H9 (cell line): ENCODE data around the gene CPLANE1. TPM values are rescaled to one million over a fixed set of nuclear protein-coding genes. Genes with fewer than 3 reads are reported as not detected.

Experiments
- DNase-seq: peaks from one replicate; pipeline ENCODE4 v3.0.0-alpha.2; 2017
- H2AFZ ChIP-seq: one replicate; pipeline ENCODE4 v1.6.1; 2013; ENCODE audit warnings: mild to moderate bottlenecking, low read length, control low read depth, moderate library complexity
- H2AK5ac ChIP-seq: 2 replicates; pipeline ENCODE4 v1.6.1; 2013; ENCODE audit warnings: low read length, control low read depth, mixed read lengths; ENCODE audit not compliant: insufficient read length
- H2BK120ac ChIP-seq: one replicate; pipeline ENCODE4 v1.6.1; 2013; ENCODE audit warnings: low read depth, mild to moderate bottlenecking, low read length, control low read depth, inconsistent platforms; ENCODE audit not compliant: poor library complexity, severe bottlenecking
- H2BK12ac ChIP-seq: 2 replicates; pipeline ENCODE4 v1.6.1; 2013; ENCODE audit warnings: low read length, control low read depth, mixed read lengths, low read depth; ENCODE audit not compliant: insufficient read length
- H2BK15ac ChIP-seq: 2 replicates; pipeline ENCODE4 v1.6.1; 2013; ENCODE audit warnings: low read depth, low read length, control low read depth
- H2BK20ac ChIP-seq: one replicate; pipeline ENCODE4 v1.6.1; 2013; ENCODE audit warnings: low read depth, mild to moderate bottlenecking, low read length, control low read depth, inconsistent platforms; ENCODE audit not compliant: poor library complexity, severe bottlenecking
- H2BK5ac ChIP-seq: 2 replicates; pipeline ENCODE4 v1.6.1; 2013; ENCODE audit warnings: low read length, control low read depth, mixed read lengths; ENCODE audit not compliant: insufficient read length
- H3K14ac ChIP-seq: 2 replicates; pipeline ENCODE4 v1.6.1; 2013; ENCODE audit warnings: low read length, control low read depth; ENCODE audit not compliant: insufficient read depth
- H3K18ac ChIP-seq: 2 replicates; pipeline ENCODE4 v1.6.1; 2013; ENCODE audit warnings: low read depth, mild to moderate bottlenecking, mixed read lengths, low read length, control low read depth; ENCODE audit not compliant: insufficient read length
- H3K23ac ChIP-seq: 2 replicates; pipeline ENCODE4 v1.6.1; 2013; ENCODE audit warnings: low read length, control low read depth, mixed read lengths, low read depth; ENCODE audit not compliant: insufficient read length
- H3K23me2 ChIP-seq: 2 replicates; pipeline ENCODE4 v1.6.1; 2013; ENCODE audit warnings: low read depth, mild to moderate bottlenecking, mixed read lengths, low read length, control low read depth; ENCODE audit not compliant: insufficient read length, poor library complexity, severe bottlenecking
- H3K27ac ChIP-seq: 2 replicates; pipeline ENCODE4 v1.5.1; 2013; ENCODE audit warnings: low read length, control low read depth, mixed read lengths, low read depth; ENCODE audit not compliant: insufficient read length
- H3K27me3 ChIP-seq: 2 replicates; pipeline ENCODE4 v1.6.1; 2013; ENCODE audit warnings: low read length, control low read depth, inconsistent platforms; ENCODE audit not compliant: insufficient read depth
- H3K4ac ChIP-seq: 2 replicates; pipeline ENCODE4 v1.6.1; 2013; ENCODE audit warnings: low read depth, mild to moderate bottlenecking, control low read depth, inconsistent platforms, low read length, moderate library complexity
- H3K4me1 ChIP-seq: 2 replicates; pipeline ENCODE4 v1.6.1; 2013; ENCODE audit warnings: low read length, control low read depth, inconsistent platforms; ENCODE audit not compliant: insufficient read depth
- H3K4me2 ChIP-seq: 2 replicates; pipeline ENCODE4 v1.6.1; 2013; ENCODE audit warnings: low read length, control low read depth, mixed read lengths; ENCODE audit not compliant: insufficient read length, insufficient read depth
- H3K56ac ChIP-seq: 2 replicates; pipeline ENCODE4 v1.6.1; 2013; ENCODE audit warnings: low read depth, mild to moderate bottlenecking, mixed read lengths, low read length, control low read depth; ENCODE audit not compliant: insufficient read length
- H3K79me1 ChIP-seq: 2 replicates; pipeline ENCODE4 v1.6.1; 2013; ENCODE audit warnings: low read depth, mild to moderate bottlenecking, moderate library complexity, low read length, control low read depth, inconsistent platforms; ENCODE audit not compliant: insufficient read depth, poor library complexity, severe bottlenecking
- H3K79me2 ChIP-seq: 2 replicates; pipeline ENCODE4 v1.6.1; 2013; ENCODE audit warnings: low read length, control low read depth, inconsistent platforms; ENCODE audit not compliant: insufficient read depth
- H3K9ac ChIP-seq: 2 replicates; pipeline ENCODE4 v1.6.1; 2013; ENCODE audit warnings: low read length, control low read depth, mixed read lengths; ENCODE audit not compliant: insufficient read length; ENCODE audit errors: extremely low read depth
- H3K9me3 ChIP-seq: one replicate; pipeline ENCODE4 v1.6.1; 2013; ENCODE audit warnings: low read depth, low read length, inconsistent platforms; ENCODE audit not compliant: control insufficient read depth
- H3T11ph ChIP-seq: one replicate; pipeline ENCODE4 v1.6.1; 2013; ENCODE audit warnings: mild to moderate bottlenecking, low read length, control low read depth, inconsistent platforms
- H4K20me1 ChIP-seq: one replicate; pipeline ENCODE4 v1.6.1; 2013; ENCODE audit not compliant: control insufficient read depth, insufficient read length, insufficient read depth
- H4K5ac ChIP-seq: 2 replicates; pipeline ENCODE4 v1.6.1; 2013; ENCODE audit warnings: low read depth, mild to moderate bottlenecking, mixed read lengths, low read length, control low read depth; ENCODE audit not compliant: insufficient read length
- H4K8ac ChIP-seq: replicated peaks from 2 replicates; pipeline ENCODE4 v1.6.1; 2013; ENCODE audit warnings: low read length, control low read depth, mixed read lengths, low read depth; ENCODE audit not compliant: insufficient read length
- H4K91ac ChIP-seq: 2 replicates; pipeline ENCODE4 v1.6.1; 2013; ENCODE audit warnings: low read depth, mild to moderate bottlenecking, moderate library complexity, mixed read lengths, low read length, control low read depth; ENCODE audit not compliant: insufficient read length
- H3K27ac Mint-ChIP-seq, 3 experiments: 2 replicates in 2 of 3; 3 replicates in 1 of 3; pipeline ENCODE4 v1.8.0; 2020 to 2021; ENCODE audit warnings: mixed read lengths in 3 of 3, mild to moderate bottlenecking in 1 of 3, moderate library complexity in 1 of 3
- H3K27me3 Mint-ChIP-seq: 2 replicates; pipeline ENCODE4 v1.8.0; 2021; ENCODE audit warnings: low read depth, mild to moderate bottlenecking, moderate library complexity, mixed read lengths
- H3K36me3 Mint-ChIP-seq, 3 experiments: 2 replicates in 2 of 3; 3 replicates in 1 of 3; pipeline ENCODE4 v1.8.0; 2020 to 2021; ENCODE audit warnings: low read depth in 3 of 3, mixed read lengths in 3 of 3; ENCODE audit not compliant: insufficient read depth in 1 of 3
- H3K4me1 Mint-ChIP-seq, 2 experiments: 2 replicates each; pipeline ENCODE4 v1.8.0; 2020; ENCODE audit warnings: mixed read lengths in 2 of 2
- H3K4me3 Mint-ChIP-seq, 2 experiments: 2 replicates in 1 of 2; 3 replicates in 1 of 2; pipeline ENCODE4 v1.8.0; 2020 to 2021; ENCODE audit warnings: mild to moderate bottlenecking in 2 of 2, mixed read lengths in 2 of 2, moderate library complexity in 1 of 2
- H3K9me3 Mint-ChIP-seq, 2 experiments: 2 replicates in 1 of 2; 3 replicates in 1 of 2; pipeline ENCODE4 v1.8.0; 2020; ENCODE audit warnings: mild to moderate bottlenecking in 2 of 2, mixed read lengths in 2 of 2, moderate library complexity in 1 of 2
- WGBS: extraction: QIAGEN DNeasy Blood & Tissue Kit; methylation state at CpG from one replicate; pipeline ENCODE4 v1.1.7; 2013; ENCODE audit warnings: missing lambda C conversion rate, low lambda C conversion rate, mixed read lengths; ENCODE audit not compliant: insufficient read length; ENCODE audit errors: extremely low coverage; 5-methylcytosine and 5-hydroxymethylcytosine counted together
- total RNA-seq: library from RNA; stranded (reverse); gene quantifications from 2 replicates; pipeline ENCODE4 v1.2.1, GENCODE V29; 2021
- TF ChIP-seq, protein P1 (sequence below): fragments of 200-600 bp; sonication (generic); conservative IDR thresholded peaks from 3 replicates; pipeline ENCODE4 v1.8.0; 2021; ENCODE audit warnings: antibody characterized with exemption, mild to moderate bottlenecking

CPLANE1 gene
- total RNA-seq, 1 experiment from 2014 or later, result 11.6 TPM

DNA sequence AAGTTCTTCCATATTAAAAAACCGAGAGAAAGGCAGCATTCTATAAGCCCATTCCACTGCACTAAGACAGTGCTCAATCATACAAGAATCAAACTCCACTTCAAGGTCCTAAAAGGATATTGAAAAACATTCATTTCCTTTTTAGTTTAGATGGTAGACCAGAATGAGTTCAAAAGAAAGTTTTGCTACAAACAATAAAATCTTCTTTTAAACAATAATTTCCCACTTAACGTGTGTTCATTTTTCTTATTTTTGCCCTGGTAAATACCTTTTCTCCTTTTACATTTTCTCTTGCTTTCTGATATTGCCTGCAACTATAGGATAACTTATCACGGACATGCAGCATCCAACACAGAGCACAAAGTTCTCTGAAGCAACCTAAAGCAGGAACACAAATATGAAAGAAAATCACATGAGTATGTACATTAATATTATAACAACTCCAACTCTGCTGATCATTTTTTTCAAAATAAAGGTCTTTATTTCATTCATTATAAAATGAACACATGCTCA is 61.7 kb downstream of the CPLANE1 start:
- H3K18ac ChIP-seq, result no peak overlapping the region
- Mint-ChIP-seq H3K9me3 (no peaks in the 10 kb centered on the region), H3K4me3 (no peak overlapping the region), H3K36me3 (peaks cover 0 to 8% (median 0%) of the 10 kb centered on the region in 3 experiments; a peak in 3 of 7 replicates), H3K27ac (no peak overlapping the region), H3K27me3 (no peaks in the 10 kb centered on the region), H3K4me1 (no peaks in the 10 kb centered on the region)
- H3K79me2 ChIP-seq, result no peaks in the 10 kb centered on the region
- no peak overlapping the region for H2BK15ac ChIP-seq
- no peak overlapping the region for H4K91ac ChIP-seq
- WGBS, result no CpG with 5 or more reads among the region's 3 CpGs
- no peak overlapping the region for H4K8ac ChIP-seq
- DNase-seq, result no peak
- H2AK5ac ChIP-seq, result no peak overlapping the region
- no peak overlapping the region for H3K14ac ChIP-seq
- no peak overlapping the region for H2BK20ac ChIP-seq
- no peak overlapping the region for H2AFZ ChIP-seq
- H3K23ac ChIP-seq, result no peak overlapping the region
- no peaks in the 10 kb centered on the region for H3K79me1 ChIP-seq
- no peaks in the 10 kb centered on the region for H3K4me1 ChIP-seq
- no peaks in the 10 kb centered on the region for H3K23me2 ChIP-seq
- H3K4ac ChIP-seq, result no peak overlapping the region
- H3K56ac ChIP-seq, result no peak overlapping the region
- no peak overlapping the region for H3T11ph ChIP-seq
- no peak overlapping the region for H2BK120ac ChIP-seq
- no peaks in the 10 kb centered on the region for H4K20me1 ChIP-seq
- no peaks in the 10 kb centered on the region for H3K27me3 ChIP-seq
- no peak overlapping the region for H3K27ac ChIP-seq
- H2BK12ac ChIP-seq, result no peak overlapping the region
- H2BK5ac ChIP-seq, result no peak overlapping the region
- H3K4me2 ChIP-seq, result no peak overlapping the region
- H3K9ac ChIP-seq, result no peak overlapping the region
- TF ChIP-seq, protein P1, sequence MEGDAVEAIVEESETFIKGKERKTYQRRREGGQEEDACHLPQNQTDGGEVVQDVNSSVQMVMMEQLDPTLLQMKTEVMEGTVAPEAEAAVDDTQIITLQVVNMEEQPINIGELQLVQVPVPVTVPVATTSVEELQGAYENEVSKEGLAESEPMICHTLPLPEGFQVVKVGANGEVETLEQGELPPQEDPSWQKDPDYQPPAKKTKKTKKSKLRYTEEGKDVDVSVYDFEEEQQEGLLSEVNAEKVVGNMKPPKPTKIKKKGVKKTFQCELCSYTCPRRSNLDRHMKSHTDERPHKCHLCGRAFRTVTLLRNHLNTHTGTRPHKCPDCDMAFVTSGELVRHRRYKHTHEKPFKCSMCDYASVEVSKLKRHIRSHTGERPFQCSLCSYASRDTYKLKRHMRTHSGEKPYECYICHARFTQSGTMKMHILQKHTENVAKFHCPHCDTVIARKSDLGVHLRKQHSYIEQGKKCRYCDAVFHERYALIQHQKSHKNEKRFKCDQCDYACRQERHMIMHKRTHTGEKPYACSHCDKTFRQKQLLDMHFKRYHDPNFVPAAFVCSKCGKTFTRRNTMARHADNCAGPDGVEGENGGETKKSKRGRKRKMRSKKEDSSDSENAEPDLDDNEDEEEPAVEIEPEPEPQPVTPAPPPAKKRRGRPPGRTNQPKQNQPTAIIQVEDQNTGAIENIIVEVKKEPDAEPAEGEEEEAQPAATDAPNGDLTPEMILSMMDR, result no peak
- H3K9me3 ChIP-seq, result no peaks in the 10 kb centered on the region
- no peak overlapping the region for H4K5ac ChIP-seq
